Stimulated activated CD8-positive, alpha-beta memory T cell treated with anti-CD3 and anti-CD28 coated beads, Interleukin-15, amount 100 ng/mL, for 4 hours (primary cell): ENCODE measurements around the gene TPRG1L.

ENCODE experiments used
- DNase-seq, 2 donors: peaks; one replicate each; pipeline ENCODE4 v3.0.0-alpha.2; 2020; ENCODE audit warnings: low read depth in 2 of 2

Gene TPRG1L

GRCh38 chr1:3628445-3628844, 3.6 kb downstream of the TPRG1L start:
- no peak for DNase-seq

- no peak for DNase-seq
Measured at GRCh38 chr1:3629561-3630160, 4.8 kb downstream of the TPRG1L start.

DNA sequence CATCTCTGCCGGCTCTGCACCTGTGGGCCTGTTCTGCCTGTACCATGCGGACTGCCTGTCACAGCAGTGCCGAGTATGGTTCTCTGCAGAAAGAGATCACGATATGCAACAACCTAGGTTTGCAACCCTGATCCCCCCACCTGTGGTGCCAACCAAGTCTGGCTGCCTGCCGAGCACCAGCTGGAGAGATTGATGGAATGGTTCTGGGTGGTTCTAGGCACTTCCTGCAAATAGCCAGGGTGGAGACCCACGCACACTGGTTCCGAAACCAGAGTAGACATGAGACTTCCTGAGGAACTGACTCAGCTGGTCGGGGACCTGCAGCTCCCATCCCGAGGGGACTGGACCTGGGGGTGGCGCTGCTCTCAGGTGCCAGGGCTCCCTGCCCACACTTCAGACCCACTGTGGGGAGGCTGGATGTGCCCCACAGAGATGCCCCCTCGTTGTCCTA, 5.4 kb downstream of the TPRG1L start:
- DNase-seq, result no peak

DNA sequence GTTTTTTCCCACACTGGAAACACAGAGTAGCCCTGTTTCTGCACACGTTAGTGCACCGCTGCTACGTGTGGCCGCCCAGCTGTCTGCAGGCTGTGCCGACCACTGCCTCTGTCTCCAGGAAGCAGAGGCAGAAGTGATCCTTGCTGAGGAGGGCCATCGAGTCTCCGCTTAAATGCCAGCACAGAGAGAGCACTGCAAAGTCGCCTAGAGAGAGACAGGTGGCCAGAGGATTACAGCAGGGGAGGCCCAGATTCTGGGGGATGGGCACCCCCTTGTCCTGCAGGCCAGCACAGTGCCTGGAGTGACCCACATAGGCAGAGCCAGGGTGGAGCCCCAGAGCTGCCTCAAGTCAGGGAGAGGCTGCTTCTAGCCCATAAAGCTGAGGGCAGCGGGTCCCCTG, 6.1 kb downstream of the TPRG1L start:
- no peak for DNase-seq

DNA sequence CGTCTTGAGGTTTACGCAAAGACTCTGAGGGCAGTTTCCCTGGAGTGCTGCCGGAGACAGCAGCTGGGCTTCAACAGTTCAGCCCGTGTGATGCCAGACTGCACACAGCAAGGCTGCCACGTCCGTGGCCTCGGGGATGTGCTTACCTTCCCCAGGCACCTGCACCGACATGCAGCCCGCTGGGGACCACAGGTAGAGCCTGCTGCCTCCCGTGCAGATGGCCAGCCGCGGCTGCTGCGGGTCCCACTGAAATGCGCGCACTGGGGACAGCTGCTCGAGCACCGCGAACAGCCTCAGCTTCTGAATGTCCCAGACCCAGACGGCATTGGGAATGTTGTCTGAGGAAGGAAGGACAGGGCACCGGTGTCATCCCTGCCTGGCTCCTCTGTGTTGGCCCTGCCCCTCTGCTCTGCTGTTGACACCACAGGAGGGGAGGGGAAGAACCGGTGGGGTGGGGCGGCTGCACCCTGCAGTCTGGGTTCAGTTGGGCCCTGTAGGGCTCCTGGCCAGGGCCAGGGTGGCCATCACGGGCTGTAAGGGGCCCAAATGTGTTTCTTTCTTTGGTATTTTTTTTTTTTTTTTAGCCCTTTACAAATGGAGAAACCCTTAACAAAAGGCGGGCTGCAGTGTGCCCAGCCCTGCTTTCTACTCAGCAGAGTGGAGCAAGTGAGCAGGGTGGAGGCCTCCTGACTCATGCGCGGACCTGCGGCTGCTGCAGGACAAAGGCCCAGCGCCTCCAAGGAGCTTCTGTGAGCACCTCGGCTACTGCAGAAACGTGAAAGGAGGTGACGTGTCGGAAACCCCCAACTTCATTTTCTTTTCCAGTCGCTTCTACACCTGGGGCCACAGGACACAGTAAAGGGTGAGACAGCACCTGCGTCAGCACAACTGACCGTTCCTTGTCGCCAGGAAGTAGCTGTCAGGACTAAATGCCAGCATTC, 6.8 kb downstream of the TPRG1L start:
- DNase-seq, result no peak

DNA sequence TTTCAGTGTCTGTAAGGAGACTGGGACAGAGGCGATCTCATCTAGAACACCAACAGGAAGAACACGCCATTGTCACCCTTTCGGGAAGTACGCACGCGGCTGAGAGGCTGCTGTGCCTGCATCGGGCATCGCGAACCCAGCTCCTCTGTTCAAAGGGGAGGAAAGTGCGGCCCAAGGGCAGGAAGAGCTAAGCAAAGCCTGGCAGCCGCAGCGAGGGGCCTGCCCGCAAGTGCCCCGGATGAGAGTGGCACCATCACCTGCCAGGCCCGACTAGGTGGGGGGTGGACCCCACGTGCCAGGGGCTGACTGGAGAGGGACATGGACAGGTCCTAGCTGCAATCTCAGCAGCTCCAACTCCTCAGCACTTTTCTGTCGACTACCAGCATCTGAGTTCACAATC, 7.5 kb downstream of the TPRG1L start:
- DNase-seq, result no peak

DNA sequence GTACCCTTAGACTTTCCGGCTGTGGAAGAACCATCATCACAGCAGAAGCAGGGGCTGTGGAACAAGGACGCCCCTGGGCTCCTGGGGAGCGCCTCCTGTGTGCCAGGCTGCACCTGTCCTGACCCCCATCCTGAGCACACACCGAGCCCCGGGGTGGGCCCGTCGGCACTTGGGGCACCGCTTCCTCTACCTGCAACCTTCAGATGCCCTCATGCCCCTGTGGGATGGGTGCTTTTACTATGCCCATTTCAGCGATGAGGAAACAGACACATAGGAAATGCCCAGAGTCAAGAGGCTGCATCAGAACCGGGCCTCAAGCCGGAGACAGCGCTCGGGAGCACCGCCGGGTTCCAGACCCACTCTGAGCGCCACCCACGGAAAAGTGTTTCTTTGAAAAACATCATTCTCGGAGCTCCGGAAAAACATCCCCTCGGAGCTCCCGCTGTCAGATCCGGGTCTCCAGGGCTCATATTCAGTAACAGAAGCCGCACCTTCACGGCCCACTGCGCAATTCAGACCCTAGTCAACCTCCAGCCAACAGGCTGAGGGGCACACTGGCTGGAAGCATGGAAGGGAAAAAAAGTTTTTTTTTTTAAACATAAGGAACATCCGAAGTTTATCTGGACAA, 8.0 kb downstream of the TPRG1L start:
- DNase-seq, result no peak

DNA sequence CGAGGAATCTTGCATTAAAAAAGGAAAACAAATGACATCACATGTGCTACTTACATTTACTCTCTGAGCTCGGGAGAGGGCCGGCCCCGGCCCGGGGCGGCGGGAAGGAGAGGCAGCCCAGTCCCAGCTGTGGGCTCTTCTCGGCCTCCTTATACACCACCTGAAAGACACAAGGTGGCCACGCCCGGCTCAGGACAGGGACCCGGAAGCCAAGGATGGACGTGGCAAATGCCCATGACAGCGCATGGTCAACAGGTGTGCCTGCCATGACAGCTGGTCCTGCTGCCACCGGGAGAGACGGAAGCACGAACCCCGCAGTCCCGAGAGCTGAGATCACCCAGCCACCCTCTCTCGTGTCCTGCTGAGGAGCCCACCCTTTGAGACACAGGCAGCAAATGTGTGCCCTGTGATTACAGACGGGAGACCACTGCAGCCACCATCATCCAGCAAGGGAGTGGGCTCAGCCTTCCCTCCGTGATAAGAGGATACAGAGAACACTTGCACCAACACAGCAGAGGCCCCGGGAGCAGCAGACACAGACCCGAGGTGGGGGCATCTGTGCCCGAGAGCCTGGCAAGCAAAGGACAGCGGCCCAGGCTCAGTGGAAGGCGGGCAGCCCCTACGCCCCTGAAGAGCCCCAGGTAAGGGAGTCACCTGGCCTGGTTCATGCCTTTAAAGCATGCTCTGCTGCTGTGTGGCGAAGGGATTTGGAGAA, 8.7 kb downstream of the TPRG1L start:
- no peak for DNase-seq

GRCh38 chr1:3634059-3634800, 9.4 kb downstream of the TPRG1L start:
- no peak for DNase-seq

DNA sequence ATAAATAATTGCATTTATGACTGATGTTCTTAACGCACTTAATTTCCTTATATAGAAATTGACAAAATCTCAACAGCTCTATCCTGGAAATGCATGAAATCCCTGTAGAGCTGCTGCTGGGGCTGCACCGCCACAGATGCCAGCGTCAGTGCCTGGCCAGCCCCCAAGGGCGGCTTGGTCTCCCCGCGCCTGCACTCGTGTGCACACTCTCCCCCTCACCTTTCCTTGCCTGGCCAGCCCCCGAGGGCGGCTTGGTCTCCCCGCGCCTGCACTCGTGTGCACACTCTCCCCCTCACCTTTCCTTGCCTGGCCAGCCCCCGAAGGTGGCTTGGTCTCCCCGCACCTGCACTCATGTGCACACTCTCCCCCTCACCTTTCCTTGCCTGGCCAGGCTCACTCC, 11.3 kb downstream of the TPRG1L start:
- DNase-seq, result no peak

GRCh38 chr1:3636531-3636930, 11.7 kb downstream of the TPRG1L start:
- DNase-seq, result no peak

DNA sequence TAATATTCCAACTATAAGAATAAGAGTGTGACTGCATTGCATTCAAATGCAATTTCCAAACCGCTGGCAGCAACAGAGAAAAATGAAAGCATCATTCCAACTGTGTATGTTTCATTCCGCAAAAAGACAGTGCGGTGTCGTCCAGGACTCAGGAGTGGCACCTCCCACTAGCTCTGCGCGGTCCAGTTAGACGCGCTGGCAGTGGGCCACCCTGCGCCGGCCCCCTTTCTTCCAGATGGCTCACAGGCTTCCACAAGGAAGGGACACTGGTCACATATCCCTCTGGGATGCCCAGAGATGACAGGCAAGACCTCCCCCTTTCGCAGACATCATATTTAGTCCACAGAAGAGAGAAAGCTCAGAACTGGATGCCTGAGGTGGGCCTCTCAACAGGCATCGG, 13.2 kb downstream of the TPRG1L start:
- DNase-seq, result no peak

DNA sequence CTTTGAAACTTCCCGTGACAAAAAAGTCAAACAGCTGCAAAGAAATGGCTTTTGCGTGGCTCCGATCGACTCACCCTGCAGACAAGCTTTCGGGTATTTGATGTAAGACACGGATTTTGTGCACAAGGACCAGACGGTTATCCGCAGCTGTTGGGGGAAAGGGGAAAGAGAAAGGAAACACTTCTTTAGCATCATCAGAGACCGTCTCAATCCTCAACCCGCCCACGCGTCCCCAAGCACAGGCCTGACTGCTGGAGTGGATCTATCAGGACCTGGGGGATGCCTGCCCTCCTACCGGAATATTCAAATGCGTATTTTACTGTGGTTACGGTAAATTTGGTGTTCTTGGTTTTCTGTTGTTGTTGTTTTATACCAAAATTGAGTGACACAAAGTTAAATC, 13.9 kb downstream of the TPRG1L start:
- DNase-seq, result no peak

GRCh38 chr1:3639397-3639911, 14.6 kb downstream of the TPRG1L start:
- DNase-seq, result no peak

GRCh38 chr1:3640121-3640837, 15.5 kb downstream of the TPRG1L start:
- no peak for DNase-seq

DNA sequence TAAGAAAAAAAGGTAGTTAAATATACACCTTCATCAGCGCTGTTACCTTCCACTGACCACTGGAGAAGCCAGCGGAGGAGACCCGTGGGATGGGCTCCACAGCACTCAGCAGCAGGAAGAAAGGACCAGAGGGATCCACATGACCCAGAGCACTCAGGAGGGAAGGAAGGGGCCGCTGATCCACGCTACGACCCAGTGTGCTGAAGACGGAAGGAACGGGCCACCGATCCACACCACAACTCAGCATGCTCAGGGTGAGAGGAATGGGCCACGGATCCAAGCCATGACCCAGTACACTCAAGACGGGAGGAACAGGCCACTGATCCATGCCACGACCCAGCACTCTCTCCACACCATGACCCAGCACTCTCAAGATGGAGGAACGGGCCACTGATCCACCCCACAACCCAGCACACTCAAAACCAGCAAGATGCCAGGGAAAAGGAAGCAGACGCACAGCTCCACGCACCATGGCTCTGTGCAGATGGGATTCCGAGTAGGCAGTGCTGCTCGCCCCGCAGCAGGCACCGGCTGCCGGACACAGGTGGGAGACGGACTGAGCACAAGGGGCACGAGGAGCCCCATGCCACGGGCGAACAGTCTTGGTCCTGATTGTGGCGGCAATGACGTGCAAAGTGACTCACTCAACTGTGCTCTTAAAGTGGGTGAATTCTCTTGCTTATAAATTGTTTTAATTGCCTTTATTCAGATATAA, 16.4 kb downstream of the TPRG1L start:
- DNase-seq, result no peak

GRCh38 chr1:3641816-3642215, 17.0 kb downstream of the TPRG1L start:
- no peak for DNase-seq

- DNase-seq, result no peak
Measured at GRCh38 chr1:3642919-3643675, 18.3 kb downstream of the TPRG1L start.

DNA sequence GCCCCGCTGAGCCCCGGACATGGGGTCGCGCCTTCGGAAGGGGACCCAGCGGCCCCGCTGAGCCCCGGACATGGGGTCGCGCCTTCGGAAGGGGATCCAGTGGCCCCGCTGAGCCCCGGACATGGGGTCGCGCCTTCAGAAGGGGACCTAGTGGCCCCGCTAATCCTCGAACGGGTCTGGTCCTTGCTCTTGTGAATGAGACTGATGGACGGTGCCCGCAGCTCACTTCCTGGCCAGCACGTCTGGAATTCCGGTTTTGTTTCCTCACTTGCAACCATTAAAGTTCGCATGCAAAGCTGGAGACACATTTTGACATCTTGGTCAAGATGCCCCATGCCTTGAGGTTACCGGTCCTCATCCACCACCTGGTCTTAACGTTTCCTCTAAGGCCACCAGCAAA, 19.5 kb downstream of the TPRG1L start:
- no peak for DNase-seq
